NCI-H226 (cell line): ENCODE results near the gene ARID1B.

Source experiments
- DNase-seq: peaks from one replicate; pipeline ENCODE4 v3.0.0-alpha.2; 2015

ARID1B gene

GRCh38 chr6:157203312-157203744, 426.1 kb downstream of the ARID1B start:
- no peak for DNase-seq

GRCh38 chr6:157203764-157204163, 426.6 kb downstream of the ARID1B start:
- no peak for DNase-seq

- no peak for DNase-seq
Observed at GRCh38 chr6:157205473-157206358, 428.5 kb downstream of the ARID1B start.

GRCh38 chr6:157206359-157206815, 429.2 kb downstream of the ARID1B start:
- no peak for DNase-seq

- DNase-seq: no peak
Observed at GRCh38 chr6:157207521-157208076, 430.4 kb downstream of the ARID1B start.

- DNase-seq: no peak
Observed at GRCh38 chr6:157209865-157210530, 432.8 kb downstream of the ARID1B start.

GRCh38 chr6:157210954-157211353, 433.8 kb downstream of the ARID1B start:
- DNase-seq: no peak

GRCh38 chr6:157211603-157212455, 434.7 kb downstream of the ARID1B start:
- DNase-seq: no peak

GRCh38 chr6:157213426-157213825, 436.2 kb downstream of the ARID1B start:
- no peak for DNase-seq

- no peak for DNase-seq
Observed at GRCh38 chr6:157213907-157214565, 436.9 kb downstream of the ARID1B start.

- DNase-seq: no peak
Observed at GRCh38 chr6:157215717-157216116, 438.5 kb downstream of the ARID1B start.

- no peak for DNase-seq
Observed at GRCh38 chr6:157216570-157216969, 439.4 kb downstream of the ARID1B start.

GRCh38 chr6:157217198-157217893, 440.2 kb downstream of the ARID1B start:
- no peak for DNase-seq

GRCh38 chr6:157217894-157218370, 440.8 kb downstream of the ARID1B start:
- DNase-seq: no peak

GRCh38 chr6:157218371-157219198, 441.4 kb downstream of the ARID1B start:
- DNase-seq: no peak

GRCh38 chr6:157219201-157220200, 442.3 kb downstream of the ARID1B start:
- DNase-seq: no peak

GRCh38 chr6:157220485-157220884, 443.3 kb downstream of the ARID1B start:
- no peak for DNase-seq

- DNase-seq: peak; percentile 63
Observed at GRCh38 chr6:157221049-157221816, 444.1 kb downstream of the ARID1B start.
